ENCODE measurements around the gene DPP3. TPM values are rescaled to one million over a fixed set of nuclear protein-coding genes. Genes with fewer than 3 reads are reported as not detected.
"Not testable (repeated sequence)": the region's sequence is repeated elsewhere in the genome, so short reads cannot be mapped to it uniquely, and the experiment has no call there.

Gene DPP3
- total and polyA plus RNA-seq, 4 donors, result 10.9 to 41.0 (median 27.3) TPM

GRCh38 chr11:66540598-66540997, 60.4 kb downstream of the DPP3 start:
- H3K27me3 ChIP-seq (ENCODE audit: control insufficient read depth in 4 of 4, insufficient read depth in 4 of 4, low read length in 3 of 4); H3K9ac ChIP-seq (ENCODE audit: low read depth in 1 of 2, low read length in 2 of 2); DNase-seq (ENCODE audit: low spot score); H3K9me3 ChIP-seq (ENCODE audit: control insufficient read depth in 4 of 4, low read length in 3 of 4); H3K4me3 ChIP-seq (ENCODE audit: low read depth in 1 of 3, low read length in 3 of 3); H3K27ac ChIP-seq (ENCODE audit: low read depth in 1 of 2, low read length in 2 of 2): not testable (repeated sequence)
- 58% methylated on average over 8 of the region's 8 CpGs for WGBS
- peaks cover 3 to 12% (median 4%) of the 10 kb centered on the region in 4 donors for H3K4me1 ChIP-seq (ENCODE audit: control insufficient read depth in 4 of 4, insufficient read depth in 4 of 4, low read length in 3 of 4)
- H3K36me3 ChIP-seq (ENCODE audit: control insufficient read depth in 4 of 4, insufficient read depth in 3 of 4, low read depth in 1 of 4, low read length in 3 of 4), result peaks cover 2 to 29% (median 4%) of the 10 kb centered on the region in 4 donors

GRCh38 chr11:66541892-66542291, 61.7 kb downstream of the DPP3 start:
- H3K9me3 ChIP-seq (ENCODE audit: control insufficient read depth in 4 of 4, low read length in 3 of 4), result no peaks in the 10 kb centered on the region
- H3K4me1 ChIP-seq (ENCODE audit: control insufficient read depth in 4 of 4, insufficient read depth in 4 of 4, low read length in 3 of 4), result peaks cover 5 to 12% (median 8%) of the 10 kb centered on the region in 4 donors
- 89% methylated on average over 4 of the region's 4 CpGs for WGBS
- DNase-seq (ENCODE audit: low spot score), result no peak
- TF ChIP-seq FOXA1 (IDR thresholded peaks at IDR 0.05), result no peak
- H3K36me3 ChIP-seq (ENCODE audit: control insufficient read depth in 4 of 4, insufficient read depth in 3 of 4, low read depth in 1 of 4, low read length in 3 of 4), result peaks cover 2 to 26% (median 4%) of the 10 kb centered on the region in 4 donors
- H3K4me3 ChIP-seq (ENCODE audit: low read depth in 1 of 3, low read length in 3 of 3), result no peak overlapping the region
- H3K9ac ChIP-seq (ENCODE audit: low read depth in 1 of 2, low read length in 2 of 2), result no peak overlapping the region
- no peak overlapping the region for H3K27ac ChIP-seq (ENCODE audit: low read depth in 1 of 2, low read length in 2 of 2)
- H3K27me3 ChIP-seq (ENCODE audit: control insufficient read depth in 4 of 4, insufficient read depth in 4 of 4, low read length in 3 of 4), result no peaks in the 10 kb centered on the region

- peaks cover 5 to 12% (median 8%) of the 10 kb centered on the region in 4 donors for H3K4me1 ChIP-seq (ENCODE audit: control insufficient read depth in 4 of 4, insufficient read depth in 4 of 4, low read length in 3 of 4)
- H3K9ac ChIP-seq (ENCODE audit: low read depth in 1 of 2, low read length in 2 of 2), result no peak overlapping the region
- no peak overlapping the region for H3K27ac ChIP-seq (ENCODE audit: low read depth in 1 of 2, low read length in 2 of 2)
- no peaks in the 10 kb centered on the region for H3K9me3 ChIP-seq (ENCODE audit: control insufficient read depth in 4 of 4, low read length in 3 of 4)
- 95% methylated on average over 10 of the region's 10 CpGs for whole genome bisulfite sequencing
- TF ChIP-seq ATF3 (IDR thresholded peaks at IDR 0.05) (no peak), RXRA (IDR thresholded peaks at IDR 0.05) (no peak), ZBTB33 (IDR thresholded peaks at IDR 0.05) (no peak), HNF4A (conservative IDR thresholded peaks at IDR 0.05) (no peak), YY1 (IDR thresholded peaks at IDR 0.05) (no peak), HNF4G (IDR thresholded peaks at IDR 0.05) (no peak), NR2F2 (IDR thresholded peaks at IDR 0.05) (no peak), EGR1 (IDR thresholded peaks at IDR 0.05; ENCODE audit: low read depth in 2 of 2) (no peak), CTCF (IDR thresholded peaks at IDR 0.05; ENCODE audit: low read depth, low read length, missing input control) (no peak), FOXA2 (IDR thresholded peaks at IDR 0.05) (no peak), REST (IDR thresholded peaks at IDR 0.05) (no peak)
- H3K4me3 ChIP-seq (ENCODE audit: low read depth in 1 of 3, low read length in 3 of 3), result no peak overlapping the region
- no peak for DNase-seq (ENCODE audit: low spot score)
- no peaks in the 10 kb centered on the region for H3K27me3 ChIP-seq (ENCODE audit: control insufficient read depth in 4 of 4, insufficient read depth in 4 of 4, low read length in 3 of 4)
- H3K36me3 ChIP-seq (ENCODE audit: control insufficient read depth in 4 of 4, insufficient read depth in 3 of 4, low read depth in 1 of 4, low read length in 3 of 4), result peaks cover 2 to 26% (median 4%) of the 10 kb centered on the region in 4 donors
Measured at GRCh38 chr11:66542362-66542761, 62.1 kb downstream of the DPP3 start.
